Mesenchymal stem cell (in vitro differentiated cells and primary cell): Measurements from ENCODE around the gene NRG2.
A peak's percentile ranks its signal among the peaks of the same experiment; 100 is the strongest.

Experiments
- DNase-seq: peaks from one replicate; pipeline ENCODE4 v3.0.0-alpha.2; 2013
- H2AFZ ChIP-seq: one replicate; pipeline ENCODE4 v1.6.1; 2013; ENCODE audit warnings: low read depth, mild to moderate bottlenecking, control low read depth, inconsistent platforms, low read length, moderate library complexity
- H2AK5ac ChIP-seq: 2 replicates; pipeline ENCODE4 v1.6.1; 2013; ENCODE audit warnings: low read length, moderate library complexity, mild to moderate bottlenecking, inconsistent platforms; ENCODE audit not compliant: severe bottlenecking
- H2BK120ac ChIP-seq: one replicate; pipeline ENCODE4 v1.6.1; 2013; ENCODE audit warnings: low read depth, mild to moderate bottlenecking, inconsistent platforms, low read length, moderate library complexity
- H2BK12ac ChIP-seq, 2 experiments: one replicate each; pipeline ENCODE4 v1.6.1; 2013; ENCODE audit warnings: inconsistent platforms in 2 of 2, low read length in 2 of 2, mild to moderate bottlenecking in 2 of 2, moderate library complexity in 2 of 2, control low read depth in 1 of 2
- H2BK15ac ChIP-seq: one replicate; pipeline ENCODE4 v1.6.1; 2013; ENCODE audit warnings: mild to moderate bottlenecking, low read depth, inconsistent platforms; ENCODE audit not compliant: poor library complexity, severe bottlenecking
- H2BK5ac ChIP-seq: 2 replicates; pipeline ENCODE4 v1.6.1; 2013; ENCODE audit warnings: low read depth, mild to moderate bottlenecking, low read length, control low read depth, inconsistent platforms; ENCODE audit not compliant: poor library complexity, severe bottlenecking
- H3K14ac ChIP-seq, 2 experiments: one replicate each; pipeline ENCODE4 v1.6.1; 2013; ENCODE audit warnings: inconsistent platforms in 2 of 2, low read length in 2 of 2, control low read depth in 1 of 2, mild to moderate bottlenecking in 1 of 2, moderate library complexity in 1 of 2
- H3K18ac ChIP-seq, 2 experiments: one replicate each; pipeline ENCODE4 v1.6.1; 2013; ENCODE audit warnings: inconsistent platforms in 2 of 2, low read length in 2 of 2, control low read depth in 1 of 2, low read depth in 1 of 2, mild to moderate bottlenecking in 1 of 2
- H3K23ac ChIP-seq, 2 experiments: one replicate each; pipeline ENCODE4 v1.6.1; 2013; ENCODE audit warnings: inconsistent platforms in 2 of 2, low read length in 2 of 2, mild to moderate bottlenecking in 2 of 2, moderate library complexity in 2 of 2, control low read depth in 1 of 2
- H3K27ac ChIP-seq: 2 replicates; pipeline ENCODE4 v1.5.1; 2013; ENCODE audit warnings: mild to moderate bottlenecking, moderate library complexity, low read length, control low read depth, inconsistent platforms; ENCODE audit not compliant: poor library complexity, severe bottlenecking
- H3K27me3 ChIP-seq, 2 experiments: 2 replicates each; pipeline versions ENCODE4 v1.6.1 to v1.7.0; 2013; ENCODE audit warnings: low read length in 2 of 2, mild to moderate bottlenecking in 2 of 2, moderate library complexity in 2 of 2, control low read depth in 1 of 2, inconsistent platforms in 1 of 2; ENCODE audit not compliant: control insufficient read depth in 1 of 2, insufficient read depth in 1 of 2
- H3K36me3 ChIP-seq, 2 experiments: 2 replicates each; pipeline versions ENCODE4 v1.6.1 to v1.7.0; 2013; ENCODE audit warnings: low read length in 2 of 2, control low read depth in 1 of 2, inconsistent platforms in 1 of 2, low read depth in 1 of 2, mild to moderate bottlenecking in 1 of 2; ENCODE audit not compliant: insufficient read depth in 2 of 2, control insufficient read depth in 1 of 2
- H3K4ac ChIP-seq, 2 experiments: one replicate each; pipeline ENCODE4 v1.6.1; 2013; ENCODE audit warnings: inconsistent platforms in 2 of 2, low read length in 2 of 2, mild to moderate bottlenecking in 2 of 2, moderate library complexity in 2 of 2, control low read depth in 1 of 2, low read depth in 1 of 2
- H3K4me1 ChIP-seq: 2 replicates; pipeline ENCODE4 v1.6.1; 2013; ENCODE audit warnings: low read depth, low read length, control low read depth; ENCODE audit not compliant: control insufficient read depth, insufficient read depth
- H3K4me2 ChIP-seq: 2 replicates; pipeline ENCODE4 v1.6.1; 2013; ENCODE audit warnings: low read length, mild to moderate bottlenecking, inconsistent platforms; ENCODE audit not compliant: poor library complexity, severe bottlenecking
- H3K4me3 ChIP-seq, 2 experiments: 2 replicates each; pipeline versions ENCODE4 v1.5.1 to v1.7.0; 2013; ENCODE audit warnings: low read length in 2 of 2, mild to moderate bottlenecking in 2 of 2, control low read depth in 1 of 2, low read depth in 1 of 2; ENCODE audit not compliant: insufficient read depth in 1 of 2
- H3K79me1 ChIP-seq: replicated peaks from 2 replicates; pipeline ENCODE4 v1.6.1; 2013; ENCODE audit warnings: mild to moderate bottlenecking, control low read depth, low read length, inconsistent platforms; ENCODE audit not compliant: poor library complexity, severe bottlenecking
- H3K9ac ChIP-seq: 2 replicates; pipeline ENCODE4 v1.7.0; 2013; ENCODE audit warnings: mild to moderate bottlenecking, low read length, moderate library complexity
- H3K9me3 ChIP-seq: 2 replicates; pipeline ENCODE4 v1.7.0; 2013; ENCODE audit warnings: mild to moderate bottlenecking, low read length; ENCODE audit not compliant: control insufficient read depth
- H4K8ac ChIP-seq: one replicate; pipeline ENCODE4 v1.6.1; 2013; ENCODE audit warnings: inconsistent platforms, mild to moderate bottlenecking, low read length, moderate library complexity
- H4K91ac ChIP-seq: one replicate; pipeline ENCODE4 v1.6.1; 2013; ENCODE audit warnings: mild to moderate bottlenecking, low read length, inconsistent platforms
- WGBS: methylation state at CpG from one replicate; pipeline ENCODE4 v1.1.7; 2013; ENCODE audit warnings: mixed read lengths; 5-methylcytosine and 5-hydroxymethylcytosine counted together

NRG2 gene

DNA sequence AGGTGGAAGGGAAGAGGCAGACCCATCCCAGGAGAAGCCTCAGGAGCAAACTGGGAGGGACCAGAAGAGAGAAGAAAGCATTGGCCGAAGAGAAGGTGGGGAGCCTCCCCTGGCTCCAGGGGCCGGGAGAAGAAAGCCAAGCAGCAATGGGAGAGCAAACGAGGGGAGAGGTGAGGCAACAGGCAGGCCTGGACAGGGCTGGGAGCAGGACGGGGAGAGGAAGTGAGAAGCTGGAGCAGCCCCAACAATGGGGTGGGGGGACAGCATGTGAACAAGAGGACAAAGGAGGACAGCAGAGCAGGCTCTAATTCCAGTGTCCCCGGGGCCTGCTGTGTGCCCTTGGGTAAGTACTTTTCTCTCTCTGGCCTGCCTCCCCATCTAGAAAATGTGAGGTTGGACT lies 132.2 kb downstream of the NRG2 start:
- no peak overlapping the region for H3K27ac ChIP-seq
- H2BK12ac ChIP-seq = no peak overlapping the region
- H3K36me3 ChIP-seq = no peaks in the 10 kb centered on the region
- H2AFZ ChIP-seq = no peak overlapping the region
- no peak overlapping the region for H4K91ac ChIP-seq
- H2BK120ac ChIP-seq = no peak overlapping the region
- no peak overlapping the region for H2BK5ac ChIP-seq
- H4K8ac ChIP-seq = no peak overlapping the region
- H3K14ac ChIP-seq = no peak overlapping the region
- H3K9me3 ChIP-seq = no peaks in the 10 kb centered on the region
- no peak overlapping the region for H3K18ac ChIP-seq
- H3K9ac ChIP-seq = no peak overlapping the region
- no peaks in the 10 kb centered on the region for H3K4me1 ChIP-seq
- no peak overlapping the region for H3K4ac ChIP-seq
- H3K27me3 ChIP-seq = peaks cover 16 to 88% of the 10 kb centered on the region in 2 experiments
- DNase-seq = no peak
- H3K4me2 ChIP-seq = no peak overlapping the region
- no peak overlapping the region for H3K4me3 ChIP-seq
- no peak overlapping the region for H2AK5ac ChIP-seq
- WGBS = 81% methylated on average over 5 of the region's 5 CpGs
- H2BK15ac ChIP-seq = no peak overlapping the region
- no peaks in the 10 kb centered on the region for H3K79me1 ChIP-seq
- no peak overlapping the region for H3K23ac ChIP-seq

DNA sequence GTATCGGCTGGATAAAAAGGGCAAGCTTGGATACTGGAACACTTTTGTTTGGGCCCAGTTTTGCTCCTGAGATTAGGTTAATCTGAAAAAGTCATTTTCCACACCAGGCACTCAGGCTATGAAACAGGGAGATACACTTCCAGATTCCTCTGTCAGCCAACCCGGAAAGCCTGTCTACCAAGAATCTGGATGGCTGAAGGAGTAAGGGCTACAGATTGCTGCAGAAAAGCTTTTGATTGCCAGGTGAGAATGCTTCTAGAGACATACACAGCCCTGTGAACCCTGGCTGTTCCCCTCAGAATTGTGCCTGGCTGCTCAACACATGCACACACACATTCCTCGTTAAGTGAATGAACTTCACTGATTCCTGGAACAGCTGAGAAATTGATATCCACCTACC lies 133.1 kb downstream of the NRG2 start:
- Histone ChIP-seq H3K23ac (no peak overlapping the region), H2AK5ac (no peak overlapping the region), H2AFZ (no peak overlapping the region), H3K4ac (no peak overlapping the region), H3K9ac (no peak overlapping the region), H3K14ac (no peak overlapping the region), H3K9me3 (no peaks in the 10 kb centered on the region), H3K27ac (no peak overlapping the region), H2BK5ac (no peak overlapping the region), H3K4me3 (no peak overlapping the region), H3K4me2 (no peak overlapping the region), H2BK15ac (no peak overlapping the region), H3K36me3 (no peaks in the 10 kb centered on the region), H3K4me1 (no peaks in the 10 kb centered on the region), H3K27me3 (peaks cover 14 to 88% of the 10 kb centered on the region in 2 experiments), H4K91ac (no peak overlapping the region), H4K8ac (no peak overlapping the region), H2BK120ac (no peak overlapping the region), H3K18ac (no peak overlapping the region), H3K79me1 (no peaks in the 10 kb centered on the region), H2BK12ac (no peak overlapping the region)
- DNase-seq = no peak
- 90% methylated on average over 3 of the region's 3 CpGs for WGBS

DNA sequence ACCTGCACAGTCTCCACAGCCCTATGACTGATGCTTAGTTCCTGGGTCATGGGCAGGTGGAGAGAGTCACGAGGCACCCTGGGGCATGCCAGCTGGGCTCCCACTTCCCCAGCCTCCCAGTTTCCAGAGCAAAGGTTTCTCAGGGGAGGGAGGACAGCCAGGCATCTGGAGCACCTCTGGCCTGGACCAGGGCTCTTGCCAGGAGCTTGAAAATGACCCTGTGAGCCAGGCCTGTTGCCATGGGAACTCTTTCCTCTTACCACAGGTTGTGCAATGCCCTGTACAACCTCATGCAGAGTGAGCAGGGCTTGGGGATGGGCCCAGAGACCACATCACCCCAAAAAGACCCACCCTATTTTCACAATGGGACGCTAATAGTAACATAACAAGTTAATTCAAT lies 134.3 kb downstream of the NRG2 start:
- no peak overlapping the region for H3K18ac ChIP-seq
- H3K4me2 ChIP-seq = no peak overlapping the region
- no peak overlapping the region for H4K8ac ChIP-seq
- peaks cover 18 to 85% of the 10 kb centered on the region in 2 experiments for H3K27me3 ChIP-seq
- H2BK12ac ChIP-seq = no peak overlapping the region
- no peaks in the 10 kb centered on the region for H3K36me3 ChIP-seq
- H2AFZ ChIP-seq = no peak overlapping the region
- H3K9ac ChIP-seq = no peak overlapping the region
- H3K23ac ChIP-seq = no peak overlapping the region
- H3K4me3 ChIP-seq = no peak overlapping the region
- no peak overlapping the region for H2BK5ac ChIP-seq
- DNase-seq = peak; percentile 2
- H2AK5ac ChIP-seq = no peak overlapping the region
- H2BK120ac ChIP-seq = no peak overlapping the region
- H3K27ac ChIP-seq = no peak overlapping the region
- peaks cover 12% of the 10 kb centered on the region for H3K4me1 ChIP-seq
- H3K9me3 ChIP-seq = no peaks in the 10 kb centered on the region
- no peak overlapping the region for H2BK15ac ChIP-seq
- no peak overlapping the region for H3K14ac ChIP-seq
- H4K91ac ChIP-seq = no peak overlapping the region
- no peaks in the 10 kb centered on the region for H3K79me1 ChIP-seq
- H3K4ac ChIP-seq = no peak overlapping the region
- WGBS = 51% methylated on average over 2 of the region's 2 CpGs

DNA sequence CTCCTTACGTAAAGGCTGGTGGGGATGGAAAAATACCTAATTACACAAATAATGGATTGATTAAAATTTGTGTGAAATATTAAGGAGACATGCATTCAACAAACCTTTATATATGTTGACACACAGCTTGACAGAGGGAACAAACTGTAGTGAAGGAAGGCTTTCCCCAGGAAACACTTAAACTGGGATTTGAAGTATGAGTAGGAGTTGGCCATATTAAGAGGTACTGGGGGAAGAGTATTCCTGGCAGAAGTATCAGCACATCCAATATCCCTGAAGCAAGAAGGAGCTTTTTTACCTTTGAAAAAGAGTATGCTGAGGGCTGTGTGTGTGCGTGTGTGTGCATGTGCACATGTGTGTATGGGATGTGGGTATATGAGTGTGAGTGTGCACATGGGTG lies 136.4 kb downstream of the NRG2 start:
- Histone ChIP-seq H3K79me1 (no peaks in the 10 kb centered on the region), H3K4me2 (no peak overlapping the region), H3K23ac (no peak overlapping the region), H3K4ac (no peak overlapping the region), H3K18ac (no peak overlapping the region), H3K27ac (no peak overlapping the region), H3K4me1 (peaks cover 16% of the 10 kb centered on the region), H3K9me3 (no peaks in the 10 kb centered on the region), H3K4me3 (no peak overlapping the region), H3K9ac (no peak overlapping the region), H3K36me3 (no peaks in the 10 kb centered on the region), H2AK5ac (no peak overlapping the region), H4K8ac (no peak overlapping the region), H2BK15ac (no peak overlapping the region), H2AFZ (no peak overlapping the region), H2BK120ac (no peak overlapping the region), H3K14ac (no peak overlapping the region), H3K27me3 (peaks cover 39 to 92% of the 10 kb centered on the region in 2 experiments), H2BK12ac (no peak overlapping the region), H2BK5ac (no peak overlapping the region), H4K91ac (no peak overlapping the region)
- WGBS = 97% methylated on average over 1 of the region's 2 CpGs
- DNase-seq = no peak
